ENCODE data around the gene FAM20A.
"Not testable (repeated sequence)": the region's sequence is repeated elsewhere in the genome, so short reads cannot be mapped to it uniquely, and the experiment has no call there.

The FAM20A gene

DNA sequence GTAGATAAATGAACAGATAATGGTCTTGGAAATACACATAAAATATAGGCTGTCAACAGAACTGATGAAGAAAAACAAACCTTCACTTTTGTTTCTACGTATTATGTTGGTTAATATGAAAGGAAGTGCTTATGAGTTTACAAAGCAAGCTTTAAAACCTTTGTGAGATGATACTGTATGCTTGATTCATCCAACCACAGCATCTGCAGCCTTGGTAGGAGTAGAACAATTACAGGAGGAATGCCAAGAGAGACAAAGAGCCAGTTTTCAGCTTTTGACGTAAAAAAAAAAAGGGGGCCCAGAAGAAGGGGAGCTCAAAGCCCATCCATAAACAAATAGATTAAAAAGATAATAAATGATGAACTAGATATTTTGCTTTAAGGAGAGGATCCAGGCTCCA, 13.3 kb downstream of the FAM20A start:
- no peak for DNase-seq

DNA sequence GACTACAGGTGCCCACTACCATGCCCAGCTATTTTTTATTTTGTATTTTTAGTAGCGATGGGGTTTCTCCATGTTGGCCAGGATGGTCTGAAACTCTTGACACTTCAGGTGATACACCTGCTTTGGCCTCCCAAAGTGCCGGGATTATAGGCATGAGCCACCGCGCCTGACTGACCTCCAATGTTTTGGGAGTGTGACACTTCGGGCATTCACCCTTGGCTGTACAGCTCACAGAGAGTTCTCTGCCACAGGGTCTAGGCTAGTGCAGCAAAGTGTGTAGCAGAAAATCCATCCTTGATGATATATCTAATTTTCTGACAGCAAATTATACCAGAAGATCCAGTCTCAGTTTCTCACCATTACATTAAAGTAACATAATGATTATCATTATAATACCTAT, 14.1 kb downstream of the FAM20A start:
- DNase-seq = no peak

DNA sequence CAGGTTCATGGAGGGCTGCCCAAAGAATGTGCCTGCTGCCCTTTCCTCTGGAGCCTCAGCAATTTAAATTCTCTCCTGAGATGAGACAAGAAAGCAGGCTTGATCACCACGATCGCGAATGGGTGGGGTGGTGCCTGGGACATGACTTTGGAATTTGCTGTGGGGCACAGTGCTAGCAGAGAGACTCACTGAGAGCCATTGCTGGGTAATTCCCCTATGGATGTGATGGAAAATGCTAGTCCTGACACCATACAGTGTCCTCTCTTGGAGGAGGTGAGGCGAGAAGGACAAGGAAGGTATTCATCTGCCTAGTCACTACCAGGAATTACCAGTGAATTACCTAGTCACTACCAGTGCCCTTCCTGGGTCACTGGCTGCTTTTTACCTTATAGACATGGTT, 15.5 kb downstream of the FAM20A start:
- DNase-seq = no peak

DNA sequence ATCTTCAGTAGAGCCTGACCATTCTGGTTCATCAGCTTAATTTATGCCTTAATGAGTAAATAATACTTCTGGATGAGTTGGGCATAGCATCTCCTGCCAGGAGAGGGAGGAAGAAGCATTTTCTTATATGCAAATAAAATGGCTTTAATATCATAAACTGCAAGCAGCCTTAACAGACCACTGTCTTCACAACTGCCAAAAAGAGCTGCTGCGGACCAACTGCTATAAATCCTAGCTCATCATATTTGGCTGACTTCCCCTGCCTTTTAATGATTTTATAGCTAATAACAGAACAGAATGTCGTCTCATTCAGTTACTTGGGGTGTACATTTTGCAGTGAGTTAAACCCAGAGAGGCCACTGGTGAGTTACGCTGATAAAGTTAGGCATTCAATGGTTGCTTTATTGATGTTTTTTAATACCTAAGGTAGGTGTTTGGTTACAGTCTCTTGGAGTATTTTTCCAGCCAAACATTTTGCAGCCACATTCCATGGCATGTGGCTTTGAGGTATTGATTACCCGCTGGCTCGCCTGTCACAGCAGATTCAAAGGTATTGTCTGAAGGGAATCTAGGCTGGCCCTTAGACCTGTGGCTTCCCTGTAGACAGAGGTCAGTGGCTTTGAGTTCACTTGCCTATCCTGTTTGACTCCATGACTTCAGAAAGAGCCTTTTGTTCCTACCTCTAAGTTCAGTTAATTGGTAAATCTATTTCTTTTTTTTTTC, 16.4 kb downstream of the FAM20A start:
- DNase-seq = no peak

DNA sequence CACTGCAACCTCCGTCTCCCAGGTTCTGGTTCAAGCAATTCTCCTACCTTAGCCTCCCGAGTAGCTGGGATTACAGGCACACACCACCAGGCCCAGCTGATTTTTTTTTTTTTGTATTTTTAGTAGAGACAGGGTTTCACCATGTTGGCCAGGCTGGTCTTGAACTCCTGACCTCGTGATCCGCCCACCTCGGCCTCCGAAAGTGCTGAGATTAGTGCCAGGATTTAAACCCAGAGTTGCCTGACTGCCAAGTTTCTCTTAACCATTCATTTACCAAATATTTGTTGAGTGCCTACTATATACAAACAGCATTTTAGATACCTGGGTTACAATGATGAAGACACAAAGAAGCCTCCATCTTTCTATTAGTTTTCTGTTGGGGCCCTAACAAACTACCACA, 18.3 kb downstream of the FAM20A start:
- DNase-seq = not testable (repeated sequence)

DNA sequence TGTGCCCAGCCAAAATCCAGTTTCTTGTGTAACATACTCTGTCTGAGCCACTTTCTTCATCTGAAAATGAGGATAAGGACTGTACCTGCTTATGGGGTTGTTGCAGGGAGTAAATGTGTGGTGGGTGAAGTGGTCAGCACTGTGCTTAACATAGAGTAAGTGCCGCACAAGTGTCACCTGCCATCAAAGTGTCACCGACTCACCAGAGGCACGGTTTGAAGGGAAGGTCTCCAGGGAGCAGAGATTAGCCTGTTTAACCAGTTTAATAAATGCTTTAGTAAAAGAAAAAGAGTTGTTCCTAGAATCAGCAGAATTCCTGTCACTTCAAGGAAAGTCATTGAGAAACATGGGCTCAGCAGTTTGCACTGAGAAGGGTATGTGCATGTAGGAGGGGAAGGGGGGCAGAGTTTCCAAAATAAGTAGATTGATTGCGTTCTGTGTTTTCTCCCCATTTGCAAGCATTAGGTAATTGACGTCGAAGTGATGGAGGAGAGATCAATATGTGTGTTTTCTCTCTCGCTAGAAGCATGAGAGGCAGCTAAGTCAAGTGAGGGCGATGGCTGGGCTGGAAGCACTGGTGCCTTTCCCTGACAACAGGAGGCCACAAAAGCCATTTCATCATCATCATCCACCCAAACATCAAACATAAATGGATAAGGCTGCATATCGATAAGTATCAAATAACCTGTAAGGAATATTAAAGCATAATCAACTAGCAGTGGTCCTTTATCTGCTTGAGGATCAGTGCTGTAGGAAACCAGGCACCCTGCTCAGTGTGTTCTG, 19.1 kb downstream of the FAM20A start:
- DNase-seq = no peak

DNA sequence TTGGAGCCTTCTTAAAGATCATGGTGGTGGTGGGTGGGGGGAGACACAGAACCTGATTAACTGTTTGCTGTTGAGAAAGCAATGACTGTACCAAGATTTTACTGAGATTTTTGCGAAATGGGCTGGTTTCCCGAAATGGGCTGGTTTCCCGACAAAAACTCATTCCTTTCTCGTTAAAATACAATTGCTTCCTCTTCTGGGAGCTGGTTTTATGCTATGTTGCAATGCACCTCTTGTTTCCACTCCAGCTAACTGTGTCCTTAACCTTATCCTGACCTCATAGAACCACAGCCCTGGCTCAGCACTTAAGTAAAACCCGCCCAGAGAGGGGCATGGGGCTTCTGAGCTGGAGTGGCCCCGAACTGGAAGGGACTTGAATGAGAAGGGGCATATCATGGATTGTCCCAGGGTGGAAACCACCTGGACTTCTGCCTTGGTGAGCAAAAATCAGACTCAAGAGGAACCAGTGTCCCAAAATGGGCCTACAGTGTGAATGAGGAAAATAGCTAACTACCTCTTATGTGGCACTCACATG, 20.9 kb downstream of the FAM20A start:
- no peak for DNase-seq

DNA sequence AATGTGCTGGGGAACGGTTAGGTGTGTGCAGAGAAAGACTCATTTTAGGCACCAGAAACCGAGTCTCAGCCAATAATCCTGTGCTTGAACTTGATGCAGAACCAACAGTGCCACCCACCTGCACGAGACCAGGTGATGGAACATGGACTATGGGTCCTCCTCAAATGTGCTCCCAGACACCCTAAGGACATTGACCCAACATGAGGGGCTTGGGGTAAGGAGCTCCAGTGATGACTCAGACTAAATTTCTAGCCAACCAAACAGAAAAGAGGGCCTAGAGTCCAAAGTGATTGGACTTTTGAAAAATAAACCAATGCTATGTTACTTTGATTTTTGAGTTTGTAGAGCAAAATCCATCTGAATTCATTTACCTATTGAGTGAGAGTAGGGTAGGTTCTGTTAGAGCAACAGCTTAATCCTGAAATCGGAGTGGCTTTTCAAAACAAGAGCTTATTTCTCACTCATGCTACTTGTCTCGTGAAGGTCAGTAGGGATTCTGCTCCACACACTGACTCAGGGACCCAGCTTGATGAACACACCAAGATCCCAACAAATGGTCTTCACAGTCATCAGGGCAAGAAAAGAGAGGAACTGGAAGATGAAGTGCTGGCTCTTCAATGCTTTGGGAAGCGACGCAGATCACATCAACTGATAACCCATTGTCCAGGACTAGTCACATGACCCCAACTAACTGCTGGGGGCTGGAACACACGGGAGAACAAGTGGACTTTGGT, 21.8 kb downstream of the FAM20A start:
- no peak for DNase-seq

DNA sequence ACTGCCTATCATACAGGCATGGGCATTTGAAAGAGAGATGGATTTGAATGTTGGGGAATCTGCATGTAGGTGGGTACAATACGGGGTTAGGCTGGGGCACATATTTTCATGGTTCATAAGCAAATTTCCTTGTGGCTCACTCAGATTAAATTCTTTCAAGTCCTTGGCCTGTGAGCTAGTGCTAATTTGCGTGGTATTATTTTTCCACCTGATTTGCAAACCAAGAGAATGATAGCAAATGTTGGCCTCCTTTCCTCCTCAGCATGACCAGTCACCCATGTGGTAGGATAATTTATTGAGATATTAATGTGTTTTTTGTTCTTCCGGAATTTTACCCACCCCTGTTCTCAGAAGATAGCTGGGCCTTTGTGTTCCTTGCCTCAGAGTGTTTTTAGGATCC, 22.9 kb downstream of the FAM20A start:
- DNase-seq = no peak

DNA sequence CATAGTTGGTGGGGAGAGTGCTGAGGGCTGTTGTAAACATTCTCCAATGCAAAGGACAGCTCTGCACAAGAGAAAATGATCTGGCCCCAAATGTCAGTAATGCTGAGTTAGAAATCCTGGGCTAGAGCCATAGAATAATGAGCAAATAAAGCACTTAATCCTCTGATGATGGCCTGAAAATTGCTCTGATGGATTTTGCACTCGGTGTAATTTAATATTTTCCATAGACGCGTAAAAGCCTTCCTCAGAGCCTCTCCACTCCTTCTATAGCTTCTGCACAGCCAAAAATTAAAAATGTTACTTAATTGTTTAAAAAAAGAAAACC, 23.7 kb downstream of the FAM20A start:
- DNase-seq = no peak

DNA sequence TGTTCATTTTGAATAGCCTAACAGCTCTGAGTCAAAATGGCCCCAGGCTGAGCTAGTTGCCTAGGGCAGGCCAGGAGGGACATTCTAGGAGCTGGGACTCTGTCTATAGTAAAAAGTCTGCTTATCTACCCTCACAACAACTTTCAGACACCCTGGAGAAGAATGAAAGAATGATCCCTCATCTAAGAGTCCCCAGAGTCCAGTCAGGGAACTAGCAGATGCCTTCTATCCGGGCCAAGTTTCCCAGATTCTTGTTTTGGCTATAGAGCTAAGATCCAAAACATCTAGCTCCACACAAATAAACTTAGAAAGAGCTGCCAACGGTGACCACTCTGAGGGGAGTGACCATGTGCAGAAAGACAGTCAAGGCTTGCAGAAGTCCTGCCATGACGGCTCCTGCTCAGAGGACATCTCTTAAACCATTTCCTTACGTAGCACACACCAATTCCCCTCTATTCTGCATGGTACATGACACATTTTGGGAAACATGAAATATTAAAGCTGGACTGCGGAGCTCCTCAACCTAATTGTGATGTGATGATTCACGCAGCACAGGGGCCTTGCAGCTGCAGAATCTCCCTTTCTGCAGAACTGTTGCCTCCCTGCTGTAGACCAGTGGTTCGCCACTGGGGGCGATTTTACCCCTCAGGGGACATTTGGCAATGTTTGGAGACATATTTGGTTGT, 24.2 kb downstream of the FAM20A start:
- no peak for DNase-seq

DNA sequence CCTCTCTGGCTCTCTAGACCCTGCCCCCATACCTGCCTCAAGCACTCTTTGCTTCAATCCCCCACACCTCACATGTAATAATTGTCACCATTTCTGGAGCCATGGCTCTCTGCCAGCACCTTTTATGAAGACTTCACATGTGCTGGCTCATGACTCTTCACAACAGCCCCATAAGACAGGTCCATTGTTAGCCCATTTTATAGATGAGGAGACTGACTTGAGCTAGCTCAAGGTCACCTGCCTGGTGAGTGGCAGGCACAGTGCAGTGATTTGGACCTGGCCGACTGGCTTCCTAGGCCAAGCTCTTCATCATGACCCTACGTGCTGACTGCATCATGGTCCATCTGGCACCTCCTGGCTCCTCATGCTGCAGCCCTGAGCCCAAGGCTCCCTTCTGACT, 25.0 kb downstream of the FAM20A start:
- DNase-seq = no peak

DNA sequence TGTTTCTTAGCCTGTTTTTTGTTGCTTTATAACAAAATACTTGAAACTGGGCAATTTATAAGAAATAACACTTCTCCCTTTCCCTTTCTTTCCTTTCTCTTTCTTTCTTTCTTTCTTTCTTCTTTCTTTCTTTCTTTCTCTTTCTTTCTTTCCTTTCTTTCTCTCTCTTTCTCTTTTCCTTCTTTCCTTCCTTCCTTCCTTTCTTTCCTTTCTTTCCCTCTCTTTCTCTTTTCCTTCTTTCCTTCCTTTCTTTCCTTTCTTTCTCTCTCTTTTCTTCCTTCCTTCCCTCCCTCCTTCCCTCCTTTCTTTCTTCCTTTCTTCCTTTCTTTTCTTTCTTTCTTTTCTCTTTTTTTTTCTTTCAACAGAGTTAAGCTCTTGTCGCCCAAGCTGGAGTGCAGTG, 27.8 kb downstream of the FAM20A start:
- no peak for DNase-seq

DNA sequence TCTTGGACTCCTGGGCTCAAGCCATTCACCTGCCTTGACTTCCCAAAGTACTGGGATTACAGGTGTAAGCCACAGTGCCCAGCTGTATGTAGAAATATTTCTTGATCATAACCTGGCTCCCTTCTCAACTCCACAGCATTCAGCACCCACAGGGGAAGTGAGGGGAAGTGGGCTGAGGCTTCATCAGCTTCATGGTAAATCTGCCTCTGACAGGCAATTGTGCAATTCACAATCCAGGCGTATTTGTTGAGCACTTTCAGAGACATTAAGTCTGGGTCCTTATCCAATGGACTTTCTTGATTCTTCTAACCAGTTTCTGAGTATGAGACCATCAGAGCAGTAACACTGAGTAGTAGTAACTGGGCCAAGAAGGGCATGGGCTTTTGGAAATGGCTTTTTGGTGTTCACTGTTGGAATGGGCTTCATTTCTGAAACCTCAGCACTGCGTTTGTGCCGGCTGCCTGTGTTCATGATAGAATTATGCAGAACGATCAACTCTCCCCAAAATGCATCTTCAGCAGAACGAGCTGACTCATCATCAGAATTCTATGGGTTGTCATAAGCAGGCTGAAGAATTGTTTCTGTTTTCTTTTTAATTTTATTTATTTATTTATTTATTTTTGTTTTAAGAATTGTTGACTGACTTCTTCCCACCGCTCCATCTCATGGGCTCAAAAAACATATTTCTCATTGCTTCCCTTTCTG, 28.9 kb downstream of the FAM20A start:
- no peak for DNase-seq

DNA sequence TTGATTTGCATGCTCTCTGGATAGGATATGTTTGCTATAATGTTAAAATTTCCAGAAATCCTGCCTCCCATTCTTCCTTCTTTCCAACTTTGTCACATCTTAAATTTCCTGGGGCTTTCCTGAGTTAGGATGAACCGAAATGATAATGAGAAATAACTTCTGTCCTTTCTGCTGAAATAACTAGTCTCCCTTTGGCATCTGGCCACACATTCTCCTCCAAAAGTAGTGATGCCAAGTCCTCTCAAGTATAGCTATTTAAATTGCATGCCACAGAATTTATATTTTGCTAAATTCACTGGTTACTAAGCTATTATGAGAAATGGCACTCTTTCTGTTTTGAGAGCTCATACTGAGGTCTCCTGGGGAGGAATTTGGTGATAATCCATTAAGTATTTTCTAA, 30.6 kb downstream of the FAM20A start:
- no peak for DNase-seq

DNA sequence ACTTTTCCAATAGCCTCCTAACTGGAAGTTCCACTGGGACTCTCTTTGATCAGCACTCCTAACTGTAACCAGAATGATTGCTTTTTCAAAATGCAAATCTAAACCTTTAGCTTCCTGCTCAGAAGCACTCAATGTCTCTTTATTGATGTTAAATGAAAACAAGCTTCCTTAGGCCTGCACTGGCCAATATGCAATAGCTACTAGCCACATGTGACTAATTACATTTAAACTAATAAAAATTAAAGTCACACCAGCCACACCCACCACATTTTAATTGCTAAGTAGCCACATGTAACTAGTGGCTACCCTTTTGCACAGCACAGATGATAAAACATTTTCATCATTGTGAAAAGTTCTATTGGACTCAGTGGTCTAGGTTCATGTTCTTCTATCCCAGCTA, 31.8 kb downstream of the FAM20A start:
- no peak for DNase-seq

DNA sequence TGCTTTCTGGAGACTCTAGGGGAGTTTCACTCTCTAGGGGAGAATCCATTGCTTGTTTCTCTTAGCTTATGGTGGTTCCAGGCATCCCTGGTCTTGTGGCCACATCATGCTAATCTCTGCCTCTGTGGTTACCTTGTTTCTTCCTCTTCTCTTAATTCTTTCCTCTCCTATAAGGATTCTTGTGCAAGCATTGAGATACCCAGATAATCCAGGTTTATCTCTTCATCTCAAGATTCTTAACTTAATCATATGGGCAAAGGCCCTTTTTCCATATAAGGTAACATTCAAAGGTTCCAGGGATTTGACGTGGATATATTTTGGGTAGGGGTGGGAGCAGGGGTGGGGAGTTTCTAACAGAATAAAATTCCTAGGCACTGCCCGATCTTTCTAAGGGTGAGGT, 32.6 kb downstream of the FAM20A start:
- DNase-seq = no peak

DNA sequence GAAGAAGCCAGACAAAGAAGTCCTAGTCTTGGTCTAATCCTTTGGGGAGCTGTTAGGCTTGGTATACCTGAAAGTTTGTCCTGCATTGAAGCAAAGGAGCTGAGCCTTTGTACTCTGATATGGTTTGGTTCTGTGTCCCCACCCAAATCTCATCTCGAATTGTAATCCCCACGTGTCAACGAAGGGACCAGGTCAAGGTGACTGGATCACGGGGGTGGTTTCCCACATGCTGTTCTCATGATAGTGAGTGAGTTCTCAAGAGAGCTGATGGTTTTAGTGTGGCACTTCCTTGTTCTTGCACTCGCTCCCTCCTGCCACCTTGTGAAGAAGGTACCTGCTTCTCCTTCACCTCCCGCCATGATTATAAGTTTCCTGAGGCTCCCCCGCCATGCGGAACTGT, 33.6 kb downstream of the FAM20A start:
- DNase-seq = no peak

DNA sequence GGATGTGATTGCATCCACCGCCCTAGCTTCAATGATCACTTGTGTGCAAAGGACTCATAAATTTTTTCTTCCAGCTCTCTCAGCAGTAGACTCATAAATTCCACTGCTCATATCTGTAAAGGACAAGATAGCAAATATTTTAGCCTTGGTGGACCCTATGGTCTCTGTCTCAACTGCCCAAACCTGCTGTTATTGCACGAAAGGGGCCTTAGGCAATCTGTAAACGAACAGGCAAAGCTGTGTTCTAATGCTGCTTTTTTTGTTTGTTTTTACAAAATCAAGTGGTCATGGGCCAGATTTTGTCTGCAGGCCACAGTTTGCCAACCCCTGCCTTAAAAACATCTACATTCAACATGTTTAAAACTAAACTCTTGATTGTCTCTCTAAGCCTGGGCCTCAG, 34.1 kb downstream of the FAM20A start:
- DNase-seq = no peak

DNA sequence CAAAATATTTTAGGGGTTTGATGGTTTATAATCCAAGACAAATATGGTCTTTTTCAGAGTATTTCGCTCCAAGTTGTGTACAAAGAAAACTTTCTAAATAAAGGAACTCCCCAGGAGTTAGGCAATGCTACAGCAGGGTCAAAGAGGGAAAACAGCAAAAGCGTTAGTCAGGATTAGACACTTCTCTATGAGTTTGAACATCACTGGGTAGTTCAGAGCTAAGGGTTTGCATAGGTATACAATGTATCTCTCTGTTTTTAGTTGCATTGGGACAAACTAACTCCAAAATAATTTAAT, 34.8 kb downstream of the FAM20A start:
- DNase-seq = no peak

DNA sequence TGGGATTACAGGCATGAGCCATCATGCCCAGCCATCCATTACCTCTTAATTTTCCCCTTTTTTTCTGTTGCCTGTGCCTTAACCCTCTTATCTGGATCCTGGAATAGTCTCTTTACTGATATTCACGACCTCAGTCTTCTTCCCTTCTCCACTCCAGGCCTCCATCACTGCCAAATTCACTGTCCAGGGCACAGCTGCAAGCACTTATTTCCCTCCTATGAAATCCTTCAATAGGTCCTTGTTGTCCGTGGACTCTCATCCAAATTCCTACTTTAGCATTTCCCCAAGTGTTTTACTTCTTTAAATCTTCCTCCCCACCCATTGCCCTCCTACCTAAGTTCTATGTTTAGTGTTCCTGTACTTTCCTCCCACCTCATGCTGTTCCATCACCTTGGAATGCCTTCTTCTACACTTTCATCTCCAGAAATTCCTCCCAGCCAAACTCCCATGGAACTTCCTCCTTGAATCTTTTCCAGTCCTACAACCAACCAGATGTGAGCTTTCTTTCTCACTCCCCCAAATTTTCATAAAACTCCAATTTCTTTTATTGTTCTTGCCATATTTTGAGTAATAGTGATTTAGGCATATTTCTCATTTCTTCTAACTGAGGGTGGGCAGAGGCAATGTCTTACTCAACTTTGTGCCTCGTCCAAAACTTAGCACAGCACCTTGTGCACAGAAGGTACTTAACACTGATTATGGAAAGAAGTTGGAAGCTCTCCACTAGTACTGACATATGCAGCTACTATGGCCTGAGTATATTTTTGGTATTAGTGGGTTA, 35.3 kb downstream of the FAM20A start:
- no peak for DNase-seq

All from stimulated activated CD4-positive, alpha-beta T cell treated with anti-CD3 and anti-CD28 coated beads, Interleukin-12 subunit alpha, Interleukin-12 subunit beta, amount 100 ng/mL, for 4 hours (primary cell).